Brain microvascular endothelial cell (primary cell): ENCODE data around the gene RAP1GAP.

Experiments used
- DNase-seq: peaks from one replicate; pipeline ENCODE4 v3.0.0-alpha.2; 2020
- H3K27ac ChIP-seq: fragments of 250-450 bp; sonication (Bioruptor Pico); 2 replicates; pipeline ENCODE4 v1.5.1; 2020; ENCODE audit warnings: mild to moderate bottlenecking, moderate library complexity
- H3K27me3 ChIP-seq: fragments of 250-450 bp; sonication (Bioruptor Pico); replicated peaks from 2 replicates; pipeline ENCODE4 v1.5.1; 2020; ENCODE audit warnings: mild to moderate bottlenecking
- H3K36me3 ChIP-seq: fragments of 250-450 bp; sonication (Bioruptor Pico); replicated peaks from 2 replicates; pipeline ENCODE4 v1.5.1; 2020; ENCODE audit warnings: mild to moderate bottlenecking
- H3K4me3 ChIP-seq: 2 replicates; pipeline ENCODE4 v1.5.1; 2011; ENCODE audit warnings: low read depth, mild to moderate bottlenecking, control low read depth, low read length, moderate library complexity
- in situ Hi-C: cut with HindIII; loops from 2 replicates; pipeline ENCODE4 v1.10.0; 2017; ENCODE audit warnings: low sequenced_read_pairs, low pct_ligation_motif_present
- TF ChIP-seq, protein P1 (sequence below): IDR thresholded peaks from 2 replicates; pipeline ENCODE4 v1.5.1; 2011; ENCODE audit warnings: low read depth, mild to moderate bottlenecking, moderate library complexity, low read length, control low read depth, inconsistent platforms; ENCODE audit errors: missing control alignments

Gene RAP1GAP

DNA sequence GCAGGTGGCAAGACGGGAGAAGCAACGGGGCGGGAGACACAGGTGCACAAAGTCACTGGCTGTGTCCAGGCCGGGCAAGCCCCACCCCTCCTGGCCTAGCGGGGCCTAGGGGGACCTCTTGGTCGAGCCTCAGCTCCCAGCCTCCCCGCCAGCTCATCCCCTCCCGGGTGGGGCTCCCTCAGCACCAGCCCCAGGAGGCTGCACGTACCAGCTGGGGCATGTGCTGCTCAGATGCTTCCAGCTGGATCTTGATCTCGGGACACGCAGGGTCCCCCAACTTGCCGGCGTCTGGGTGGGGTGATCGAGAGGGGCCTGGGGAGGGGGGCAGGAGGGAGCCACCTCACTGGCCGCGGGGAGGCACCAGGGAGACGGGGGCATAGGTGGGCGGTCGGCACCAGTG is 71.4 kb downstream of the RAP1GAP start:
- Histone ChIP-seq H3K4me3 (no peak overlapping the region), H3K27ac (no peak overlapping the region), H3K36me3 (no peaks in the 10 kb centered on the region), H3K27me3 (peaks cover 2% of the 10 kb centered on the region)
- DNase-seq: no peak
- TF ChIP-seq, protein P1, sequence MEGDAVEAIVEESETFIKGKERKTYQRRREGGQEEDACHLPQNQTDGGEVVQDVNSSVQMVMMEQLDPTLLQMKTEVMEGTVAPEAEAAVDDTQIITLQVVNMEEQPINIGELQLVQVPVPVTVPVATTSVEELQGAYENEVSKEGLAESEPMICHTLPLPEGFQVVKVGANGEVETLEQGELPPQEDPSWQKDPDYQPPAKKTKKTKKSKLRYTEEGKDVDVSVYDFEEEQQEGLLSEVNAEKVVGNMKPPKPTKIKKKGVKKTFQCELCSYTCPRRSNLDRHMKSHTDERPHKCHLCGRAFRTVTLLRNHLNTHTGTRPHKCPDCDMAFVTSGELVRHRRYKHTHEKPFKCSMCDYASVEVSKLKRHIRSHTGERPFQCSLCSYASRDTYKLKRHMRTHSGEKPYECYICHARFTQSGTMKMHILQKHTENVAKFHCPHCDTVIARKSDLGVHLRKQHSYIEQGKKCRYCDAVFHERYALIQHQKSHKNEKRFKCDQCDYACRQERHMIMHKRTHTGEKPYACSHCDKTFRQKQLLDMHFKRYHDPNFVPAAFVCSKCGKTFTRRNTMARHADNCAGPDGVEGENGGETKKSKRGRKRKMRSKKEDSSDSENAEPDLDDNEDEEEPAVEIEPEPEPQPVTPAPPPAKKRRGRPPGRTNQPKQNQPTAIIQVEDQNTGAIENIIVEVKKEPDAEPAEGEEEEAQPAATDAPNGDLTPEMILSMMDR: no peak
- in situ Hi-C loops: no loop called here

DNA sequence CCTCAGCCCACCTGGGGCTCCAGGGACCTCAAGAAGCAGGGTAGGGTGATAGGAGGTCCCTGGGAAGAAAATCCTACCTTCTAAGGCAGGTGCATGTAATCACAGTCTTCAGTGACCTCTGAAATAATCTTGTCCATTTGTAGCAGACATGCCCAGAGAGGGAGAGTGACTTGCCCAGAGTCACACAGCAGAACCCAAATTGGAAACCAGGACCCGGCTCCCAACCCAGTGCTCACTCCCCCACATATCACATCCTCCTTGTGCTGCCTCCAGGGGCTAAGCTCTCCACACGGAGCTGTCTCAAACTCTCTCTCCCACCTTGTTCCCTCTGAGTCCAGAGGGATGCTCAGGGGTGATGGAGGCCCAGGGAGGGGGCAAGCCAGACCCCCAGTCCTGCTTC is 72.5 kb downstream of the RAP1GAP start:
- no peak for DNase-seq
- no peaks in the 10 kb centered on the region for H3K36me3 ChIP-seq
- H3K4me3 ChIP-seq: no peak overlapping the region
- TF ChIP-seq, protein P1: no peak
- in situ Hi-C loops: no loop called here
- peaks cover 2% of the 10 kb centered on the region for H3K27me3 ChIP-seq
- H3K27ac ChIP-seq: no peak overlapping the region

DNA sequence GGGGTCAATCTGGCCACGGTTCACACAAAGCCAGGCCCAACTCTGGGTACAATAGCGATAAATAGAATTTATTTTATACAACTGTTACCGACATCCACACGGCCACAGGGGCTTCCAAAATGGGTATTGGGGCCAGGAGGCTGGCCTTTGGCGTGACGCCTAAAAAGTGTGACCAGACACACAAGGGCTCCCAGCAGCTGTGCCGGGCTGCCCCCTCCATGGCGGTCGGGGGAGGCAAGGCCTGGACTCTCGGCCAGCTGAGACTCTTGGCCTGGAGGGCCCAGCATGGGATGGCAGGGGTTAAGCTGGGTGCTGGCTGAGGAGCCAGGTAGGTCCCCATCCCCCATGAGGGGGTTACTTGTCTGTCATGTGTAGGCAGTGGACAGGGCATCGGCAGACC is 73.0 kb downstream of the RAP1GAP start:
- no peak overlapping the region for H3K27ac ChIP-seq
- in situ Hi-C loops: no loop called here

DNA sequence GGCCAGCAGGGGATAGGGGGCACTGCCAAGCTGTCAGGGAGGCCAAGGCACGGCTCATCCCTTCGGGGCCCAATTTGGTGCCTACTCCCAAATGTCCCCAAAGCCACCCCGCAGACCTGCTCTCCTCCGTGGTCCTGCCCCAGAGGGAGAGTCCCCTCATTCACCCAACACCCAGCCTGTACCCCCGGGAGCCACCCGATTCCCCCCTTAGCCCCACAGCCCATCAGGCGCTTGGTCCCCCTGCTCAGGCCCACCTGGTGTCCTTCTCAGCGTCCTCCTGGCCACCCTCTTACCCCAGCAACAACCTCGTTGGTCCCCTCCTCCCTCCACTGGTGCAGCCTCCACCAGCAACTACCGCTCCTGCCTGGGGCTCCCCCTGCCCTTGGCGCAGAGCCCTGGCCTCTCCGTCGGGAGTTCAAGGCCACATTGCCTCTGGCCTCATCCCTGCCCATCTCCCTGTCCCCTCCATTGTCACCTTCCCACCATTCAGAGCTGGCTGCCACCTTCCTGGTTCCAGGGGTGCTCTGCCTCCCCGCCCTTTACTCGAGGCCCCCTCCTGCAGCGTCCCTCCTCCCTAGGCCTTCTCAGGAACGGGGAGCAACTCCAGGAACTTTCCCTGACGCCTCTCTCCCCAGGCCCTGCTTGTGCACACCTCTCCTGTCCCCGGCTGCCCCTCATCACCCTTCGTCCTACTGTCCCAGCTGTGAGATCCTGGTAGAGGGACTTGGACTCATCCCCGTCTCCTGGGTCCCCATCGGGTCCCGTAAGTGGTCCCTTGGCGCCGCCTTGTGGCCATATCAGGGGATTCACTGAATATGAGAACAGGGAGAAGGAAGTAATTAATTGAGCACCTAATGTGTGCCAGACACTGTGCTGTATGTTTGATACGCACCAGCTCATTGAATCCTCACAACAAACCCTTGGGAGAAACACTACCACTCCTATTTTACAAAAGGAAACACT is 73.9 kb downstream of the RAP1GAP start:
- Histone ChIP-seq H3K27me3 (peaks cover 2% of the 10 kb centered on the region), H3K27ac (no peak overlapping the region), H3K4me3 (no peak overlapping the region), H3K36me3 (no peaks in the 10 kb centered on the region)
- peak; percentile 61 for DNase-seq
- TF ChIP-seq, protein P1: peak; percentile 85
- in situ Hi-C loops: no loop called here

More for the DNA sequence above, 73.0 kb downstream of the RAP1GAP start:
- TF ChIP-seq, protein P1: no peak
- DNase-seq: no peak
- H3K4me3 ChIP-seq: no peak overlapping the region
- H3K27me3 ChIP-seq: peaks cover 2% of the 10 kb centered on the region
- H3K36me3 ChIP-seq: no peaks in the 10 kb centered on the region

DNA sequence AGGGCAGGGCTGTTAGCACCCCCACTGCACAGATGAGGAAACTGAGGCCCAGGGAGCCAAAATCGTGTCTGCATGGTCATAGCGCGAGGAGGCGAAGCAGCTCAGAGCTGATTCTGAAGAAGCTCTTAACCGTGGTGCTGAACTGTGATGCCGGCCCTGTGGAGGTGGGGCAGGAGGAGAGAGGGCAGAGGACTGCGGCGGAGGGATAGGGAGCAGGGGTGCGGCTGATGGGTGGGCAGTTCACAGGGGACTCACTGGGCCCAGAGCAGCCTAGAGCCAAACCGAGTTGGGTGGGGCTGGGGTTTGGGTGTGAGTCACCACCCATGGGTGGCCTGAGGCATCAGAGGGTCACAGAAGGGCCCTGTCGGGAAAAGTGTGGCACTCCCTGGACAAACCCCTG is 74.7 kb downstream of the RAP1GAP start:
- no peak for DNase-seq
- Histone ChIP-seq H3K27me3 (peaks cover 2% of the 10 kb centered on the region), H3K36me3 (no peaks in the 10 kb centered on the region), H3K27ac (no peak overlapping the region), H3K4me3 (no peak overlapping the region)
- TF ChIP-seq, protein P1: no peak
- in situ Hi-C loops: no loop called here
